ENCODE measurements around the gene NRP2.

The NRP2 gene

GRCh38 chr2:205696927-205697441, 14.7 kb downstream of the NRP2 start:
- Histone ChIP-seq H3K27me3 (ENCODE audit: control insufficient read depth, low read length) (no peaks in the 10 kb centered on the region), H3K9me2 (replicated peaks; ENCODE audit: control insufficient read depth, low read length) (no peaks in the 10 kb centered on the region), H3F3A (ENCODE audit: control insufficient read depth, insufficient read depth) (no peaks in the 10 kb centered on the region), H3K9me3 (ENCODE audit: control insufficient read depth, insufficient read depth, low read length) (no peaks in the 10 kb centered on the region), H3K36me3 (ENCODE audit: control insufficient read depth, low read length) (no peaks in the 10 kb centered on the region), H3K4me1 (ENCODE audit: control insufficient read depth, low read length) (peaks cover 34% of the 10 kb centered on the region), H4K20me1 (ENCODE audit: control insufficient read depth, insufficient read depth, low read depth, low read length) (no peaks in the 10 kb centered on the region), H3K4me2 (ENCODE audit: low read length) (no peak overlapping the region), H3K27ac (ENCODE audit: low read depth, low read length) (no peak overlapping the region), H3K79me2 (ENCODE audit: control insufficient read depth, low read length) (no peaks in the 10 kb centered on the region), H3K4me3 (ENCODE audit: low read length) (no peak overlapping the region)
- TF ChIP-seq CTCF (IDR thresholded peaks at IDR 0.05; ENCODE audit: low read depth, low read length, poor library complexity, severe bottlenecking) (no peak), EZH2phosphoT487 (IDR thresholded peaks at IDR 0.05; ENCODE audit: borderline replicate concordance, low read length) (no peak)

- TF ChIP-seq EZH2phosphoT487 (IDR thresholded peaks at IDR 0.05; ENCODE audit: borderline replicate concordance, low read length) (no peak), CTCF (IDR thresholded peaks at IDR 0.05; ENCODE audit: low read depth, low read length, poor library complexity, severe bottlenecking) (no peak)
- Histone ChIP-seq H3K79me2 (ENCODE audit: control insufficient read depth, low read length) (no peaks in the 10 kb centered on the region), H3K27ac (ENCODE audit: low read depth, low read length) (no peak overlapping the region), H3K4me3 (ENCODE audit: low read length) (no peak overlapping the region), H3K4me1 (ENCODE audit: control insufficient read depth, low read length) (peaks cover 34% of the 10 kb centered on the region), H3F3A (ENCODE audit: control insufficient read depth, insufficient read depth) (no peaks in the 10 kb centered on the region), H3K27me3 (ENCODE audit: control insufficient read depth, low read length) (no peaks in the 10 kb centered on the region), H3K4me2 (ENCODE audit: low read length) (no peak overlapping the region), H3K9me3 (ENCODE audit: control insufficient read depth, insufficient read depth, low read length) (no peaks in the 10 kb centered on the region), H3K36me3 (ENCODE audit: control insufficient read depth, low read length) (no peaks in the 10 kb centered on the region), H3K9me2 (replicated peaks; ENCODE audit: control insufficient read depth, low read length) (no peaks in the 10 kb centered on the region), H4K20me1 (ENCODE audit: control insufficient read depth, insufficient read depth, low read depth, low read length) (no peaks in the 10 kb centered on the region)
Observed at GRCh38 chr2:205698286-205699268, 16.3 kb downstream of the NRP2 start.

GRCh38 chr2:205699515-205700289, 17.4 kb downstream of the NRP2 start:
- Histone ChIP-seq H3K27me3 (ENCODE audit: control insufficient read depth, low read length) (no peaks in the 10 kb centered on the region), H3K9me3 (ENCODE audit: control insufficient read depth, insufficient read depth, low read length) (no peaks in the 10 kb centered on the region), H3K79me2 (ENCODE audit: control insufficient read depth, low read length) (no peaks in the 10 kb centered on the region), H3K9me2 (replicated peaks; ENCODE audit: control insufficient read depth, low read length) (no peaks in the 10 kb centered on the region), H3K4me1 (ENCODE audit: control insufficient read depth, low read length) (peaks cover 36% of the 10 kb centered on the region), H3K36me3 (ENCODE audit: control insufficient read depth, low read length) (no peaks in the 10 kb centered on the region), H3K4me3 (ENCODE audit: low read length) (peak overlapping the region; percentile 48), H4K20me1 (ENCODE audit: control insufficient read depth, insufficient read depth, low read depth, low read length) (no peaks in the 10 kb centered on the region), H3K27ac (ENCODE audit: low read depth, low read length) (peak overlapping the region; percentile 42), H3K4me2 (ENCODE audit: low read length) (peak overlapping the region; percentile 67), H3F3A (ENCODE audit: control insufficient read depth, insufficient read depth) (no peaks in the 10 kb centered on the region)
- no peak for TF ChIP-seq EZH2phosphoT487 (IDR thresholded peaks at IDR 0.05; ENCODE audit: borderline replicate concordance, low read length)

Data from DOHH2 (cell line).